DOHH2 (cell line): ENCODE data around the gene STIL.

Experiments used
- H3F3A ChIP-seq: fragments of 200-600 bp; sonication (generic), shearing (Covaris generic); 2 replicates; pipeline ENCODE4 v1.6.0; 2016; ENCODE audit warnings: antibody characterized with exemption, mild to moderate bottlenecking; ENCODE audit not compliant: control insufficient read depth, insufficient read depth
- H3K27ac ChIP-seq: fragments of 200-600 bp; sonication (generic); 2 replicates; pipeline ENCODE4 v1.5.1; 2014; ENCODE audit warnings: low read depth, mild to moderate bottlenecking, low read length, moderate library complexity
- H3K27me3 ChIP-seq: fragments of 200-600 bp; sonication (generic); 2 replicates; pipeline ENCODE4 v1.6.1; 2014; ENCODE audit warnings: mild to moderate bottlenecking, low read length, mixed read lengths; ENCODE audit not compliant: control insufficient read depth
- H3K36me3 ChIP-seq: fragments of 200-600 bp; sonication (generic); 2 replicates; pipeline ENCODE4 v1.6.1; 2014; ENCODE audit warnings: mild to moderate bottlenecking, low read length, moderate library complexity, mixed read lengths; ENCODE audit not compliant: control insufficient read depth
- H3K4me1 ChIP-seq: fragments of 200-600 bp; sonication (generic); 2 replicates; pipeline ENCODE4 v1.6.1; 2014; ENCODE audit warnings: mild to moderate bottlenecking, low read length, mixed read lengths; ENCODE audit not compliant: control insufficient read depth
- H3K4me2 ChIP-seq: fragments of 200-600 bp; sonication (generic); 2 replicates; pipeline ENCODE4 v1.6.0; 2014; ENCODE audit warnings: mild to moderate bottlenecking, low read length, moderate library complexity
- H3K4me3 ChIP-seq: fragments of 200-600 bp; sonication (generic); 2 replicates; pipeline ENCODE4 v1.5.1; 2014; ENCODE audit warnings: mild to moderate bottlenecking, low read length, mixed read lengths
- H3K79me2 ChIP-seq: fragments of 200-600 bp; sonication (generic); 2 replicates; pipeline ENCODE4 v1.6.1; 2014; ENCODE audit warnings: mild to moderate bottlenecking, low read length, mixed read lengths; ENCODE audit not compliant: control insufficient read depth
- H3K9me2 ChIP-seq: fragments of 200-600 bp; sonication (generic); replicated peaks from 2 replicates; pipeline ENCODE4 v1.6.1; 2014; ENCODE audit warnings: mild to moderate bottlenecking, low read length, mixed read lengths; ENCODE audit not compliant: control insufficient read depth
- H3K9me3 ChIP-seq: fragments of 200-600 bp; sonication (generic); 2 replicates; pipeline ENCODE4 v1.6.1; 2014; ENCODE audit warnings: antibody characterized with exemption, low read length, mixed read lengths; ENCODE audit not compliant: control insufficient read depth, insufficient read depth
- H4K20me1 ChIP-seq: fragments of 200-600 bp; sonication (generic); 2 replicates; pipeline ENCODE4 v1.6.0; 2014; ENCODE audit warnings: low read depth, mild to moderate bottlenecking, antibody characterized with exemption, low read length, moderate library complexity; ENCODE audit not compliant: control insufficient read depth, insufficient read depth
- EZH2phosphoT487 ChIP-seq: fragments of 200-600 bp; sonication (generic); IDR thresholded peaks from 2 replicates; pipeline ENCODE4 v1.6.1; 2017; ENCODE audit warnings: borderline replicate concordance, mild to moderate bottlenecking, antibody characterized with exemption, low read length, moderate library complexity, mixed read lengths
- TF ChIP-seq, protein P1 (sequence below): fragments of 200-600 bp; sonication (generic); IDR thresholded peaks from one replicate; pipeline ENCODE4 v1.5.1; 2014; ENCODE audit warnings: antibody characterized with exemption, mild to moderate bottlenecking, low read depth, low read length; ENCODE audit not compliant: poor library complexity, severe bottlenecking

STIL gene

DNA sequence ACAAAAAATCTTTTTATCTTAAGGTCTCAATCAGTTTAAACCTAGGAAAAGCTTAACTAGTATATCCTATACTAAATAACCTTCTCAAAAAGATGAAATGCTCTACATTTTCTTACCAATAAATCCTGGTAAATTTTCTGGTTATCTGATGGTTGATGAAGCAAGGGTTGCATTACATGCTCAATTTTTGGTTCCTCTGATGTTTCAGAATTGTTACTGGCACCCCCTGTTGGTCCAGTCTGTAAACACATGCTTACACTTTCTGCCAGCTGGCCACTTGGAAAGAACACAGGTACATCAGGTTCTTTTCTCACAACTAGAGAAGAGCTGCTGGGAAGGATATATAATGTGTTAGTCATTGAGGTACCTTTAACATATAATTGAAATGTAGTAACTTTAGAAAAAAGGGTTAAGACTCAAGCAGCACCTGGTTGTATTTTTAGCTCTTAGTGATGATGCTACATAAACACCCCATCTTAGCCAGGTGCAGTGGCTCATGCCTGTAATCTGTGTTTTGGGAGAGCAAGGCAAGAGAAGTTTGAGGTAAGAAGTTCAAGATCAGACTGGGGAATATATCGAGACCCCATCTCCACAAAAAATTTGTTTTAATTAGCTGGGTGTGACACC lies 51.0 kb downstream of the STIL start:
- H3K27me3 ChIP-seq, result no peaks in the 10 kb centered on the region
- H3K36me3 ChIP-seq, result peaks cover 68% of the 10 kb centered on the region
- H3K4me2 ChIP-seq, result no peak overlapping the region
- 0 out of 2 replicates have a peak, but pooled peaks cover 2% of the 10 kb centered on the region for H3K79me2 ChIP-seq
- no peaks in the 10 kb centered on the region for H3K9me3 ChIP-seq
- H3K27ac ChIP-seq, result no peak overlapping the region
- peaks cover 13% of the 10 kb centered on the region; the same call in 1 of the 2 replicates for H3F3A ChIP-seq
- TF ChIP-seq EZH2phosphoT487, result no peak
- TF ChIP-seq, protein P1, sequence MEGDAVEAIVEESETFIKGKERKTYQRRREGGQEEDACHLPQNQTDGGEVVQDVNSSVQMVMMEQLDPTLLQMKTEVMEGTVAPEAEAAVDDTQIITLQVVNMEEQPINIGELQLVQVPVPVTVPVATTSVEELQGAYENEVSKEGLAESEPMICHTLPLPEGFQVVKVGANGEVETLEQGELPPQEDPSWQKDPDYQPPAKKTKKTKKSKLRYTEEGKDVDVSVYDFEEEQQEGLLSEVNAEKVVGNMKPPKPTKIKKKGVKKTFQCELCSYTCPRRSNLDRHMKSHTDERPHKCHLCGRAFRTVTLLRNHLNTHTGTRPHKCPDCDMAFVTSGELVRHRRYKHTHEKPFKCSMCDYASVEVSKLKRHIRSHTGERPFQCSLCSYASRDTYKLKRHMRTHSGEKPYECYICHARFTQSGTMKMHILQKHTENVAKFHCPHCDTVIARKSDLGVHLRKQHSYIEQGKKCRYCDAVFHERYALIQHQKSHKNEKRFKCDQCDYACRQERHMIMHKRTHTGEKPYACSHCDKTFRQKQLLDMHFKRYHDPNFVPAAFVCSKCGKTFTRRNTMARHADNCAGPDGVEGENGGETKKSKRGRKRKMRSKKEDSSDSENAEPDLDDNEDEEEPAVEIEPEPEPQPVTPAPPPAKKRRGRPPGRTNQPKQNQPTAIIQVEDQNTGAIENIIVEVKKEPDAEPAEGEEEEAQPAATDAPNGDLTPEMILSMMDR, result peak; percentile 71
- H3K4me1 ChIP-seq, result no peaks in the 10 kb centered on the region
- H4K20me1 ChIP-seq, result 0 out of 2 replicates have a peak, but pooled peaks cover 2% of the 10 kb centered on the region
- no peaks in the 10 kb centered on the region for H3K9me2 ChIP-seq
- H3K4me3 ChIP-seq, result no peak overlapping the region

DNA sequence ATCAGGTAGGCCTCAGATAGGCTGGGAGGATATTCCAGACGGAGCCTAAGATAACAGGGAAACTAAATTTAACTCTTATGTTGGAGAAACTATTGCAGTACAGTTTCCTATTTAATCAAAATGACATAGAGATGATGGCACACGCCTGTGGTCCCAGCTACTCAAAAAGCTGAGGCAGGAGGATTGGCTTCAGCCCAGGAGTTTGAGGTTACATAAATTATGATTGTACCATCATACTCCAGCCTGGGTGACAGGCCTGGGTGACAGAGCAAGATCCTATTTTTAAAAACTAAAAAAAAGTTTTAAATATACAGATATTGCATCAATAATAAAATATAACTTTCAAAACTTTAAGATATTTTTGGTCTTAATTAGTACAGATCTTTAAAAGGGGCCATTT lies 56.7 kb downstream of the STIL start:
- H3K4me1 ChIP-seq, result no peaks in the 10 kb centered on the region
- 0 out of 2 replicates have a peak, but pooled peaks cover 2% of the 10 kb centered on the region for H4K20me1 ChIP-seq
- no peak overlapping the region for H3K27ac ChIP-seq
- no peaks in the 10 kb centered on the region for H3K9me2 ChIP-seq
- peaks cover 72% of the 10 kb centered on the region for H3K36me3 ChIP-seq
- 0 out of 2 replicates have a peak, but pooled peaks cover 2% of the 10 kb centered on the region for H3F3A ChIP-seq
- no peak overlapping the region for H3K4me2 ChIP-seq
- H3K27me3 ChIP-seq, result no peaks in the 10 kb centered on the region
- 0 out of 2 replicates have a peak, but pooled peaks cover 2% of the 10 kb centered on the region for H3K79me2 ChIP-seq
- H3K9me3 ChIP-seq, result no peaks in the 10 kb centered on the region
- no peak overlapping the region for H3K4me3 ChIP-seq
- no peak for TF ChIP-seq EZH2phosphoT487
- TF ChIP-seq, protein P1, result no peak

DNA sequence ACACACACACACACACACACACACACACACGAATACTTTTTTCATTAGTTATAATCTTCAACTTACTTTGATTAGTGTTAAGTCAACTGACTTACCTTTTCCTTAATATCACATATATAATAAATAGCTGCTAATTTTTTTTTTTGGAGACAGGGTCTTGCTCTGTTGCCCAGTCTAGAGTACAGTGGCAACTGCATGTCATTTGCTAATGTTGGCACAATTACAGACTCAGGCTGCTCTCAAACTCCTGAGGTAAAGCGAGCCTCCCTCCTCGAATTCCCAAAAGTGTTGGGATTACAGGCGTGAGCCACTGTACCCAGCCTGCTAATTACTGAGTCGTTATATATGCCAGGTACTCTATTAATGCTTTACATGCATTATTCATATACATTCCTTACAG lies 61.2 kb downstream of the STIL start:
- Histone ChIP-seq H3K79me2 (no peaks in the 10 kb centered on the region), H4K20me1 (no peaks in the 10 kb centered on the region), H3K4me2 (no peak overlapping the region), H3K4me3 (no peak overlapping the region), H3K36me3 (peaks cover 65% of the 10 kb centered on the region), H3K9me3 (no peaks in the 10 kb centered on the region), H3F3A (peaks cover 5% of the 10 kb centered on the region; the same call in 1 of the 2 replicates), H3K27ac (no peak overlapping the region), H3K27me3 (no peaks in the 10 kb centered on the region), H3K9me2 (no peaks in the 10 kb centered on the region), H3K4me1 (no peaks in the 10 kb centered on the region)
- TF ChIP-seq, protein P1, result no peak
- TF ChIP-seq EZH2phosphoT487, result no peak
